GM18498 (cell line): Measurements from ENCODE around the gene HOTAIR.

Source experiments
- ATAC-seq: cut with Tn5 transposase; IDR thresholded peaks from one replicate; pipeline ENCODE4 v1.9.1; 2021; ENCODE audit warnings: mild to moderate bottlenecking, moderate library complexity; ENCODE audit not compliant: unreplicated experiment

The HOTAIR gene

GRCh38 chr12:53950437-53950773 is 24.3 kb downstream of the HOTAIR start:
- ATAC-seq: no peak

DNA sequence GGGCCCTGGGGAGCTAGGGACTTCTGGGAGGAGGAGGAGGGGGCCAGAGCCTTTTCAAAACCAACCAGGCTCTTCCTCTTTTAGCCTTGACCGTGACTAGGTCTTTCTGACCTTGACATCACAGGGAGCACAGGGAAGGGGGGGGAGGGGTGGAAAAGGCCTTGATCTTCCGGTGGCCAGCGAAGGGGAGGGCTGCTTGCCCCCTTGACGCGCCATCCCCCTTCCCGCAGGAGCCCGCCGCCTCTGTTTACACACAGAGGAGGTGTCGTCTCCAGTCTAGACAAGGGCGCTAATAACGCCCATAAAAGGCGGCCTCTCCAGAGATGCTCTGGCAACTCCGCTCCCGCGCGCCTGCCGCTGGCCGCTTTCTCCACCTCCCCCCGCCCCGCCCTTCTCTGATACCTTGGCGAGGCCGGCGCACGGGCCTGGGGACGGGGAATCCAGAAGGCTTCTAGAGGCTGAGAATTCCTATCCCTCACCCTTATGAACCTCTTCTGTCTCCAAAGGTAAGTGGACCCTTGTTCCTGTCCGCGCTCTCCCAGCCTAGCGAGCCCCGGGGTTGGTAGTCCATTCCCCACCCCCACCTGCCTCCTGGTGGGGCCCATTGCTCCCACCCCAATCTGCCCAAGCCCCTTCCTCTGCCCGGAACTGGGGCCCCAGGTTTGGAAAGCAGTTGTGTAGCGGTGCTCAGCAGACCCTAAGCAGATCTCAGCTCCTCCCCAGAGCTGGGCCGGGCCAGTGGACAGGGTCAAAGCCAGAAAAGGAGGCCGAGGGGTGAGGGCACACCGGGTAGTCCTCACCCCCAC is 24.9 kb downstream of the HOTAIR start:
- ATAC-seq: no peak

- no peak for ATAC-seq
Observed at GRCh38 chr12:53948650-53949593, 25.8 kb downstream of the HOTAIR start.

DNA sequence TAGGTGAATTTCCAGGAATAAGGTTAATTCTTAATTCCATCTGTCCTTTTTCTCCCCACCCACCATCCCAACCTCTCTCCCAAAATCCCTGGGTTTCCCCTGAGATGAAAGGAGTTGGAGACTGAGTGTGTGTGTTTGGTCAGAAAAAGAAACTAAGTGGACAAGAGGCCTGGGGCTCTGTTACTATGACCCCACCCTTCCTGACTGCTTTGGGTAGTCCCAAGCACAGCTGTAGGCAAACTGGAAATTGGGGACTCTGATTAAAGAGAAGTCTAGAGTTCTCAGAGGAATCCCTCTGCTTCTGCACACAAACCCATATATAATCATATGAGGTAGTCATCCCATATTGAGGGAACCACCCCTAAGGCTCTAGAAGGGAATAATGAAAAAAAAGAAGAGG is 27.0 kb downstream of the HOTAIR start:
- no peak for ATAC-seq

GRCh38 chr12:53944907-53945847 is 29.6 kb downstream of the HOTAIR start:
- no peak for ATAC-seq

DNA sequence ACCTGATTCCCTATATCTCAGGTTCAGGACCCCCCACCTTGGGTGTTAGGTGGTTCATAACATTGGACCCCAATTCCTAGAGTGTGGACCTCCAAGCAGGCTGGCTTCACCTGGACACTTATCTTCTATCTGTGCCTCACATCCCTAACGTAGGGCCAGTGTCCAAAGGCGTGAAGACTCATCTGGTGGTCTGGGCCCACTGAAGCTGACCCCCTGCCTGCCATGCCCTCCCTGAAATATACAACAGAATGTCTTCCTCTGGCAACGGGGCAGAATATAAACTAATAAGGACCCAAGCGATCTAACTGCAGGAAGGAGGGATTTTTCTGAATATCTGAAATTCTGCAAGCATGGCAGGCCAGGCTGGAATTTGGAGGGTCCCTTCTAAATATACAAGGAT is 30.5 kb downstream of the HOTAIR start:
- ATAC-seq: no peak

GRCh38 chr12:53942467-53942997 is 32.2 kb downstream of the HOTAIR start:
- no peak for ATAC-seq

DNA sequence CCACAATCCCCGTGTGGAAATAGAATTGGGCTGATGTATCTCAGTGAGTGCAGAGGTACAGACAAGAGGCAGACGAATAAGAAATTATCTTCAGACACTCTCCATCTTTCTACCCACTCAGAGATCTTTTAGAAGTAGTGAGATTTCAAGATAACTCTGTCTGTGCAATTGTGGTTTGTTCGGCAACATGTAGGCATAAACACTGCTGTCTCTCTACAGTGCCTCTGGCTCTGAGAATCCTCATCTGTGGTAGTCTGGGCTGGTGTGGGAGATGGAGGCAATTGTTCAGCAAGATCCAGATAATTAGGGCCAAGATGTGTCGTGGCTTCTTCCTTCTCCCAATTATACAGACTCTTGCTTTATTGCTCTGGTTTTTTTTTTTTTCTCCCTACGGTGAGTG is 33.0 kb downstream of the HOTAIR start:
- no peak for ATAC-seq

- no peak for ATAC-seq
Observed at GRCh38 chr12:53941187-53941586, 33.6 kb downstream of the HOTAIR start.

DNA sequence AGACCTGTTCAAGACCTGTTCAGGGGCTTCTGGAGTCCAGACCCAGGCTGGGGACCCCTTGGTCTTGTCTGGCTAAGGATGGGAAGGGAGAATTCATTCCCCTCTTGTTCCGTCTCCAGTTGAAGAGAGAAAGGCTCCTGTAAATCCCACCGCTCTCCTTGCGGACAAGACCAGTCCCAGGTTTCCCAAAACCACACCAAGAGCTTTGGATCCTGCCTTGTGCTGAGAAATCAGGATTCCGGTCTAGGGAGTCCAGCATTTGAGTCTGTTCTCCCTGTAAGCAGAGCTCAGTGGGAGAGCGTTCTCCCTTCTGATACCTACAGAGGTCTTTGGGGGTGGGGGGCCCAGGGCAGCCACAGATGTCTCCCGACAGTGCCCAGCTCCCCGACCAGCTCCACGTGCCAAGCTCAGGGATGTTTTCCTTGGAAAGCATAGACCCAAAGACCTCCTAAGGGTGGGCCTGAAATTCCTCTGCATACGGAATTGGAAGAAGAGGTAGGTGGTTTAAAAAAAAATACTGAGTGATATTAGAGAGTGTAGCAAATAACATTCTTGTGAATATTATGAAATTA is 34.2 kb downstream of the HOTAIR start:
- ATAC-seq: no peak

DNA sequence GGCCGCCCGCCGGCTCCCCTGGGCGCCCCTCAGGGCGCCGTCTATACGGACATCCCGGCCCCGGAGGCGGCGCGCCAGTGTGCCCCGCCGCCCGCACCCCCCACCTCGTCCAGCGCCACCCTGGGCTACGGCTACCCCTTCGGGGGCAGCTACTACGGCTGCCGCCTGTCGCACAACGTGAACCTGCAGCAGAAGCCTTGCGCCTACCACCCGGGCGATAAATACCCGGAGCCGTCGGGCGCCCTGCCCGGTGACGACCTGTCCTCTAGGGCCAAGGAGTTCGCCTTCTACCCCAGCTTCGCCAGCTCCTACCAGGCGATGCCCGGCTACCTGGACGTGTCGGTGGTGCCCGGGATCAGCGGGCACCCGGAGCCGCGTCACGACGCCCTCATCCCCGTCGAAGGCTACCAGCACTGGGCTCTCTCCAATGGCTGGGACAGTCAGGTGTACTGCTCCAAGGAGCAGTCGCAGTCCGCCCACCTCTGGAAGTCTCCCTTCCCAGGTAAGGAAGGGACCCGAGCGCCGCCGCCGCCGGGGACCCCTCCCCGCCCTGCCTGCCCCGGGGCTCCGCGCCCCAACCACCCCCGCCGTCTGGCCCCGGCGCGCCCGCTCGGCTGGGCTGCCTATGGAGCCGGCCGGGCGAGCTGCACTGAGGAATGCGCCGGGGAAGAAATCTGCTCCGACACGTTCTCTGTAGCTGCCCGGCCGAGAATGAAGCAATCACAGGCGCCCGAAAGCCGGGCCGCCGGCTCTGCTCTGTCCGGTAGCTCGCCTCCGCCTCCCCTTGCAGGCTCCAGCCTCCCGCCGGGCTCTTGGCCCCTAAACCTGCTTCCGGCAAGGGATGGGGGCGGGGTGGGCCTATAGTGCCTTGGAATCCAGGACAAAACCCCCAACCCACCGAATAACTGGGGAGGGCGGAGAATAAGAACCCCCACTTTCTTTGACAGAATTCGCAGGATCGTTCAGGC is 35.3 kb downstream of the HOTAIR start:
- ATAC-seq: no peak

- no peak for ATAC-seq
Observed at GRCh38 chr12:53938326-53939140, 36.2 kb downstream of the HOTAIR start, which contains the start of gene HOXC13. Gene HOXC13 (plus strand): TSS chr12:53938831. CDS start chr12:53938907, 76 bp downstream.

DNA sequence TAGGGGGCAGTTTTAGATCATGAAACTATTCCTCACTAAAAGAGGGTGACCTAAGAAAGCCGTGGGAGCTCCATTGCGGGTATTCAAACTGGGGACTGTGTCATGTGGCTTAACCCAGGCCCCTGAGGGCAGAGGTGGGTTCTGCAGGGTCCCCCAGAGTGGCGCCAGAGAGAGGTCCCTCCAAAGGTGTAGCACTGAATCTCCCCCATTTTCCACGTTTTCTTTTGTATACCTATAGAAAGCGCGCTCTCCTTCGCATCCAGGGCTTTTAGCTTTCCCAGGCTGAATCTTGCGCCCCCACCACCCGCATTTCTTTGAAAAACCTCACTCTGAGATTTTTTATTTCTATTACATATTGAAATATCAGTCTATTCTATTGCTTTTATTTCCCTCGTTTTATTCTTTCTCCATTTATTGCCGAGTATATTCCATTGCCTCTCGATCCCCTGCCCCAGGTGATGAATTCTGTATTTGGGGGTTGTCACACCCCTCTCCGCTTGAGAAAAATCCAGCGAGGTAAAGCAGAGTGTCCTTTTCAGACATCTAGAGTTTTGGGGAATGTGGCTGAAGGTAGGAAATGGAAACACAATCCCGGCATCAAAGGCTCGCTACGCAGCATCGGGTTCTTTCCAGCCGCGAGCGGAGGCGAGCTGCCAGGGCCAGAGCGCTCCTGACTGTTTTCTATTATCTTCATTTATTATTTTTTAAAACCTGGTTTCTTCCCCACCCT is 37.0 kb downstream of the HOTAIR start:
- no peak for ATAC-seq

DNA sequence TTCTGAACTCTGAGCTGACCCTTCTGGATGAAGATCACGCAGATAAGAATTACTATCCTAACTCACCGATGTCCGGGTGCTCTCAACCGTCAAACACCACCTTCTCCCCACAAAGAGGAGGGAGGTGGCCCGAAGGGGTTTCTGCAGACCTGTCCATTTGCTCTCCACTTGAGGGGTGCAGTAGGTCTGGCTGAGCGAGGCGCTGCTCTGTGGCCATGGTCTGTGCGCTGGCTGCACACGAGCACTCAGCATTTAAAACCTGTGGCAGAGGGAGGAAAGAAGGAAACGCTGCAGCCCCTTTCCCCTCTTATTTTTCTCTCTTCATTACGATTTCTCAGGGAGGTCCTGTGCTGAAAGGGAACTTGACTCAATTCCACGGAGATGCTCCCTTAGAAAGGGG is 37.7 kb downstream of the HOTAIR start:
- ATAC-seq: no peak

- ATAC-seq: no peak
Observed at GRCh38 chr12:53935383-53936341, 39.1 kb downstream of the HOTAIR start.

DNA sequence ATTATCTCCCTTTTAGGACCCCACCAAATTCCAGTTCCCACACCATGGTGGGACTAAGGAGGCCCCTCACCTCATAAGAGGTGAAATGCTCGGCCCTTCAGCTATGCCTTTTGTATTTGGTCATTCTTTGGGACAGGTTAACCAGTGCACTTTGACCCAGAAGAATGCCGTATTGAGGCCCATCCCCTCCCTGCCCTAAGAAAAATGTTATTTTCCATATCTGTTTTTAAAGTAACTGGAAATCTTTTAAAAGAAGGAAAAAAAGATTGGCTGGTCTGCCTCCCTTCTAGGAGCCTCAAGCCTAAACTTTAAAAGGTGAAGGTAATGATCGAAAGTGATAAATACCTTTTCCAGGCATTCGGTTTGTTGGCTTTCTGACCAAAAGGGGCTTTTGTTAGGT is 41.8 kb downstream of the HOTAIR start:
- no peak for ATAC-seq
